Tibial nerve (tissue), 4 donors: ENCODE measurements around the gene RNU6-7. TPM values are rescaled to one million over a fixed set of nuclear protein-coding genes. Genes with fewer than 3 reads are reported as not detected.

Experiments used
- DNase-seq, 2 donors: peaks; one replicate each; pipeline ENCODE4 v3.0.0-alpha.2; 2019; ENCODE audit warnings: low spot score in 2 of 2
- H3K27ac ChIP-seq, 4 donors: fragments of 200-600 bp; sonication (generic) in 3 of 4; one replicate each; pipeline ENCODE4 v1.5.1; 2017 to 2019; ENCODE audit warnings: mild to moderate bottlenecking in 1 of 4
- H3K27me3 ChIP-seq, 2 donors: fragments of 200-600 bp; sonication (generic) in 1 of 2; one replicate each; pipeline versions ENCODE4 v1.5.1 to v1.6.0; 2017 to 2019
- H3K36me3 ChIP-seq, 3 donors: fragments of 200-600 bp; sonication (generic); one replicate each; pipeline ENCODE4 v1.5.1; 2018 to 2019
- H3K4me1 ChIP-seq, 4 donors: fragments of 200-600 bp; sonication (generic) in 3 of 4; one replicate each; pipeline ENCODE4 v1.5.1; 2017 to 2019
- H3K4me3 ChIP-seq, 4 donors: fragments of 200-600 bp; sonication (generic) in 3 of 4; one replicate each; pipeline ENCODE4 v1.5.1; 2017 to 2019; ENCODE audit warnings: mild to moderate bottlenecking in 1 of 4, moderate library complexity in 1 of 4
- H3K9me3 ChIP-seq, 4 donors: fragments of 200-600 bp; sonication (generic) in 3 of 4; one replicate each; pipeline ENCODE4 v1.5.1; 2017 to 2019
- EP300 ChIP-seq, 2 donors: sonication (generic); formaldehyde crosslinking; IDR thresholded peaks; one replicate each; pipeline ENCODE4 v1.6.1; 2017; ENCODE audit warnings: antibody characterized with exemption in 2 of 2, mild to moderate bottlenecking in 1 of 2
- POLR2A ChIP-seq, 2 donors: fragments of 450-650 bp; IDR thresholded peaks; one replicate each; pipeline ENCODE4 v1.6.1; 2017; ENCODE audit warnings: antibody characterized with exemption in 2 of 2, mild to moderate bottlenecking in 2 of 2, moderate library complexity in 2 of 2
- WGBS, 2 donors: methylation state at CpG; one replicate each; pipeline ENCODE4 v1.1.5; 2018; 5-methylcytosine and 5-hydroxymethylcytosine counted together
- total RNA-seq, 4 donors: library from RNA; depleted of rRNA; stranded (reverse); fragments of >200 nt; gene quantifications; one replicate each; pipeline ENCODE4 v1.1.0, GENCODE V29; 2016
- TF ChIP-seq, protein P1 (sequence below), 5 experiments: fragments of 200-600 bp in 3 of 5; fragments of 450-650 bp in 2 of 5; sonication (generic) in 3 of 5; IDR thresholded peaks; one replicate each; pipeline ENCODE4 v1.5.1; 2016 to 2019; ENCODE audit warnings: antibody characterized with exemption in 5 of 5, mild to moderate bottlenecking in 3 of 5, moderate library complexity in 2 of 5

The RNU6-7 gene
- not detected for total RNA-seq

DNA sequence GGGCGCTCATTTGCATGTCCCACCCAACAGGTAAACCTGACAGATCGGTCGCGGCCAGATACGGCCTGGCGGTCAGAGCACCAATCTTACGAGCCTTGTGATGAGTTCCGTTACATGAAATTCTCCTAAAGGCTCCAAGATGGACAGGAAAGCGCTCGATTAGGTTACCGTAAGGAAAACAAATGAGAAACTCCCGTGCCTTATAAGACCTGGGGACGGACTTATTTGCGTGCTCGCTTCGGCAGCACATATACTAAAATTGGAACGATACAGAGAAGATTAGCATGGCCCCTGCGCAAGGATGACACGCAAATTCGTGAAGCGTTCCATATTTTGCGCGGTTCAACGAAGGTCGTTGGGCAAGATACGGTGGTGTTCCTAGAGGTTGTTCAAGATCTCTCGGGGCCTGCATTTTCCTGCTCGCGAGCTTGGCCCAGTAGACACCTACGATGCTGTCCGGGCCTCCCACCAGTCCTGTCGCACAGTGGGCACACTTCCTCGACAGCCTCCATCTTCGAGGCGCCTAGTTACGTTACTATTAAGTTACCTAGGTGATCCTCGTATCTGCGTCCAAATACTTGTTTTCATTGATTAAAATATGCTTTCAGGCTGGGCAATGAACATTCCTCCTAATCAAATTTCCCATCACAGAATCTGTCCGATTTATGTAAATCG lies at the start of gene RNU6-7:
Gene RNU6-7, plus strand, starts transcription at position 230 of the 675 bp plus-strand sequence.
- no peak for TF ChIP-seq POLR2A (IDR thresholded peaks at IDR 0.05)
- peak in 1 of 2 donors; percentile 17 for TF ChIP-seq EP300 (IDR thresholded peaks at IDR 0.05)
- TF ChIP-seq, protein P1, sequence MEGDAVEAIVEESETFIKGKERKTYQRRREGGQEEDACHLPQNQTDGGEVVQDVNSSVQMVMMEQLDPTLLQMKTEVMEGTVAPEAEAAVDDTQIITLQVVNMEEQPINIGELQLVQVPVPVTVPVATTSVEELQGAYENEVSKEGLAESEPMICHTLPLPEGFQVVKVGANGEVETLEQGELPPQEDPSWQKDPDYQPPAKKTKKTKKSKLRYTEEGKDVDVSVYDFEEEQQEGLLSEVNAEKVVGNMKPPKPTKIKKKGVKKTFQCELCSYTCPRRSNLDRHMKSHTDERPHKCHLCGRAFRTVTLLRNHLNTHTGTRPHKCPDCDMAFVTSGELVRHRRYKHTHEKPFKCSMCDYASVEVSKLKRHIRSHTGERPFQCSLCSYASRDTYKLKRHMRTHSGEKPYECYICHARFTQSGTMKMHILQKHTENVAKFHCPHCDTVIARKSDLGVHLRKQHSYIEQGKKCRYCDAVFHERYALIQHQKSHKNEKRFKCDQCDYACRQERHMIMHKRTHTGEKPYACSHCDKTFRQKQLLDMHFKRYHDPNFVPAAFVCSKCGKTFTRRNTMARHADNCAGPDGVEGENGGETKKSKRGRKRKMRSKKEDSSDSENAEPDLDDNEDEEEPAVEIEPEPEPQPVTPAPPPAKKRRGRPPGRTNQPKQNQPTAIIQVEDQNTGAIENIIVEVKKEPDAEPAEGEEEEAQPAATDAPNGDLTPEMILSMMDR (IDR thresholded peaks at IDR 0.05), result no peak
- Histone ChIP-seq H3K4me1 (peaks cover 0 to 18% (median 0%) of the 10 kb centered on the region in 4 donors), H3K36me3 (no peaks in the 10 kb centered on the region), H3K4me3 (peak within 1 kb of the TSS; percentile 51 to 82 (median 64)), H3K27ac (peak within 1 kb of the TSS; percentile 74 to 93 (median 89)), H3K27me3 (no peaks in the 10 kb centered on the region), H3K9me3 (no peaks in the 10 kb centered on the region)
- no peak for DNase-seq
- WGBS, 2 donors, result 0 to 1% methylated on average over 39 of the region's 40 CpGs

DNA sequence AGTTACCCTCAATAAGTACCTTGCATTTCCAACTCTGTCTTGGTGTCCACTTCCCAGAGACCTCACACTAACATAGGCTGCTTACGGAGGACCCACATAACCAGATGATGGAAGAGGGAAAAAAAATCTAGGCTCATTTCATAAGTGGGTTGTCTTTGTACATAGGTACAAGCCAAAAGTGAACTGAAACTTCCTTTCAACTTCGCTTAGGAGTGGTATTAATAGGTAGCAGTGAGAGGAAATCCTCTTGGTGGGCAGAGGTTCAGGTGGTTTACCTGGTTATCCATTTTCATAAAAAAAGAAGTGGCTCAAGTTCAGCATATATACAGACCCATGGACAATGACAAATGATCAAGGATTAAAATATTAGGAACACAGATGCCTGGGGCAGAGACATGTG lies 35.8 kb upstream of the RNU6-7 start:
- TF ChIP-seq, protein P1 (IDR thresholded peaks at IDR 0.05), result no peak
- TF ChIP-seq EP300 (IDR thresholded peaks at IDR 0.05), result no peak
- no peak for TF ChIP-seq POLR2A (IDR thresholded peaks at IDR 0.05)
- H3K9me3 ChIP-seq, result no peaks in the 10 kb centered on the region
- no peaks in the 10 kb centered on the region for H3K27me3 ChIP-seq
- DNase-seq, result no peak
- no peaks in the 10 kb centered on the region for H3K36me3 ChIP-seq
- H3K4me3 ChIP-seq, result no peak overlapping the region
- 89 to 98% methylated on average over 2 of the region's 2 CpGs for WGBS, 2 donors
- H3K27ac ChIP-seq, result no peak overlapping the region
- no peaks in the 10 kb centered on the region for H3K4me1 ChIP-seq

DNA sequence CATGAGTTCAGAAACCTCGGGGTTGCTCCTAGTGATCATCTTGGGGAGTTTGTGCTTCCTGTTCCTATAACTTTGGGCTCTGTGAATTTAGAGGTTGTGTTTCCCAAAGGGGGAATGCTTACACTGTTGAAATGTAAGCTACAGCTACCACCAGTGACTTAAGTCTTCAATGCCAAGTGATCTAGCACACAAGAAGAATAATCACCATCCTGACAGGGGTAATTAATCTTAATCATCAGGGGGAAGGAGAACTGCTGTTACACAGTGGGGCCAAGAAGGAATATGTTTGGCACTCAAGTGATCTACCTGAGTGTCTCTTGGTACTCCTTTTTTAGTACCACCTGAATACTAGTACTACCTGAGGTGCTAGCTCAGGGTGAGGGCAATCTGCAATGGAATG lies 34.9 kb upstream of the RNU6-7 start:
- no peak for DNase-seq
- Histone ChIP-seq H3K27me3 (no peaks in the 10 kb centered on the region), H3K36me3 (no peaks in the 10 kb centered on the region), H3K9me3 (no peaks in the 10 kb centered on the region), H3K4me3 (no peak overlapping the region), H3K4me1 (no peaks in the 10 kb centered on the region), H3K27ac (no peak overlapping the region)
- WGBS, 2 donors, result 59 to 95% methylated on average over 1 of the region's 1 CpG
- TF ChIP-seq, protein P1 (IDR thresholded peaks at IDR 0.05), result no peak
- no peak for TF ChIP-seq EP300 (IDR thresholded peaks at IDR 0.05)
- no peak for TF ChIP-seq POLR2A (IDR thresholded peaks at IDR 0.05)

DNA sequence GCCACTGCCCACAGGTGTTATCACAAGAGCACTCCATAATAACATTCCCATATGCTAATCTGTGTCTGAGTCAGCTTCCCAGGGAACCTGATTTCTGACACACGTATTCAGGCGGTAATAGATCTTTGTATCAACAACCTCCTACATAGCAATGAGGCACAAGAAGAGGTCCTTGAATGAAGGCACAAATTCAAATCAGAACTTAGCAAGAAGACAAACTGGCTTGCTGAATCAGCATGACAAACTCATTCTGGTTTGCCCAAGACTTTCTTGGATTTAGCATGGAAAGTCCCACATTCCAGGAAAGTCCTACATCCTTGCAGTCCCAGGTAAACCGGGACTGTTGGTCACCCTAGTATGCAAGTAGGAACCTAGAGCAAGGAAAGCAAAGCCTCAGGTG lies 33.9 kb upstream of the RNU6-7 start:
- Histone ChIP-seq H3K27me3 (no peaks in the 10 kb centered on the region), H3K36me3 (no peaks in the 10 kb centered on the region), H3K4me1 (no peaks in the 10 kb centered on the region), H3K9me3 (no peaks in the 10 kb centered on the region), H3K27ac (no peak overlapping the region), H3K4me3 (no peak overlapping the region)
- TF ChIP-seq POLR2A (IDR thresholded peaks at IDR 0.05), result no peak
- TF ChIP-seq, protein P1 (IDR thresholded peaks at IDR 0.05), result no peak
- TF ChIP-seq EP300 (IDR thresholded peaks at IDR 0.05), result no peak
- 93 to 95% methylated on average over 3 of the region's 3 CpGs for WGBS, 2 donors
- no peak for DNase-seq

DNA sequence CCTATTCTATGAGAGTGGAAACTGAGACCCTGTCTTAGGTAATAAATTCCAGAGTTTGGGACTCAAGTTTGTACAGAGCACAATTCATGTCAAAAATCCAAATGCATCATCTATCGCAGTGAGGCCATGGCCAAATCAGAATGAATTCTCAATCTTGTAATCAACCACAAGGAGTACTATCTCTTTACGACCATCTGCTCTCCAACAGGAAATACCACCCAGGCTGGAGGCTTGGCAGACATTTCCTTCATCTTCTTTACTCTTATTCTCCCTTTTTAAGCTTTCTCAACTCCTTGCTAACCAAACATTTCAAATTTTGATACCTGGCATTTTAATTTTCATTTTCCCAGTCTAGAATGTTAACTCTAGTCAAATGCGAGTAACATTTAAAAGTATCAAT lies 32.7 kb upstream of the RNU6-7 start:
- no peak for TF ChIP-seq EP300 (IDR thresholded peaks at IDR 0.05)
- TF ChIP-seq, protein P1 (IDR thresholded peaks at IDR 0.05), result no peak
- no peak for TF ChIP-seq POLR2A (IDR thresholded peaks at IDR 0.05)
- Histone ChIP-seq H3K27ac (no peak overlapping the region), H3K4me1 (no peaks in the 10 kb centered on the region), H3K36me3 (no peaks in the 10 kb centered on the region), H3K9me3 (no peaks in the 10 kb centered on the region), H3K4me3 (no peak overlapping the region), H3K27me3 (no peaks in the 10 kb centered on the region)
- WGBS, 2 donors, result 80 to 91% methylated on average over 3 of the region's 3 CpGs
- no peak for DNase-seq
